ENCODE data around the gene UBE2L3.

- TF ChIP-seq CTCF (IDR thresholded peaks at IDR 0.05; ENCODE audit: low read length) (no peak), EZH2phosphoT487 (IDR thresholded peaks at IDR 0.05; ENCODE audit: low read length) (no peak), EZH2 (optimal IDR thresholded peaks at IDR 0.05; ENCODE audit: low read depth, low read length) (no peak)
Measured at GRCh38 chr22:21599053-21599893, 31.8 kb downstream of the UBE2L3 start.

Measured in MM.1S (cell line).